Natural killer cell (primary cell): ENCODE measurements around the gene CA7. TPM values are rescaled to one million over a fixed set of nuclear protein-coding genes. Genes with fewer than 3 reads are reported as not detected.

Source experiments
- ATAC-seq, 3 donors: fragments of 150-1000 bp in 2 of 3; fragments of 200-7000 bp in 1 of 3; cut with Tn5 transposase; 1 replicate in 1 of 3; 2 replicates in 2 of 3; pipeline ENCODE4 v1.10.0; 2021; ENCODE audit warnings: mild to moderate bottlenecking in 2 of 3, moderate library complexity in 2 of 3
- DNase-seq, 2 donors: peaks; one replicate each; pipeline versions ENCODE4 v3.0.0 to v3.0.0-alpha.2; 2013 to 2021; ENCODE audit warnings: mixed read lengths in 1 of 2
- H3K27ac ChIP-seq: one replicate; pipeline ENCODE4 v1.5.1; 2013; ENCODE audit warnings: mild to moderate bottlenecking, low read length
- H3K27me3 ChIP-seq: one replicate; pipeline ENCODE4 v1.6.1; 2013; ENCODE audit warnings: low read length; ENCODE audit not compliant: control insufficient read depth, insufficient read depth
- H3K36me3 ChIP-seq: one replicate; pipeline ENCODE4 v1.6.1; 2013; ENCODE audit warnings: low read length; ENCODE audit not compliant: control insufficient read depth, insufficient read depth
- H3K4me1 ChIP-seq: one replicate; pipeline ENCODE4 v1.6.1; 2013; ENCODE audit warnings: low read length; ENCODE audit not compliant: control insufficient read depth, insufficient read depth
- H3K4me3 ChIP-seq: one replicate; pipeline ENCODE4 v1.5.1; 2013; ENCODE audit warnings: low read length
- H3K9me3 ChIP-seq: one replicate; pipeline ENCODE4 v1.6.1; 2013; ENCODE audit warnings: low read length; ENCODE audit not compliant: control insufficient read depth, insufficient read depth
- H3K27ac Mint-ChIP-seq, 2 donors: one replicate each; pipeline ENCODE4 v1.8.0; 2022; ENCODE audit warnings: mild to moderate bottlenecking in 2 of 2, mixed read lengths in 2 of 2, moderate library complexity in 1 of 2
- H3K27me3 Mint-ChIP-seq, 2 donors: one replicate each; pipeline ENCODE4 v1.8.0; 2022; ENCODE audit warnings: low read depth in 2 of 2, mixed read lengths in 2 of 2
- H3K36me3 Mint-ChIP-seq: one replicate; pipeline ENCODE4 v1.8.0; 2022; ENCODE audit warnings: mixed read lengths
- H3K4me1 Mint-ChIP-seq, 2 donors: one replicate each; pipeline ENCODE4 v1.8.0; 2022; ENCODE audit warnings: mixed read lengths in 2 of 2
- H3K4me3 Mint-ChIP-seq: one replicate; pipeline ENCODE4 v1.8.0; 2022; ENCODE audit warnings: mild to moderate bottlenecking, moderate library complexity, mixed read lengths
- H3K9me3 Mint-ChIP-seq, 2 donors: one replicate each; pipeline ENCODE4 v1.8.0; 2022; ENCODE audit warnings: mixed read lengths in 2 of 2
- CTCF ChIP-seq: fragments of 200-600 bp; IDR thresholded peaks from one replicate; pipeline ENCODE4 v1.8.0; 2022; ENCODE audit warnings: antibody characterized with exemption
- WGBS: methylation state at CpG from one replicate; pipeline ENCODE4 v1.1.7; 2013; ENCODE audit warnings: missing lambda C conversion rate; ENCODE audit not compliant: insufficient coverage; 5-methylcytosine and 5-hydroxymethylcytosine counted together
- intact Hi-C: fragments of 100-400 bp; cut with micrococcal nuclease; formaldehyde crosslinking; loops from one replicate; pipeline ENCODE4 v1.14.2; 2022
- total RNA-seq, 4 donors: library from RNA; stranded (reverse); fragments of 120-200 nt in 1 of 4; gene quantifications; one replicate each; pipeline versions ENCODE4 v1.2.3 to v1.2.4, GENCODE V29; 2013 to 2022

CA7 gene
- total RNA-seq, 3 donors from 2014 or later (not counting 1 experiment from before 2014, with no cell fraction given) = not detected

GRCh38 chr16:66801320-66802105 lies 42.7 kb upstream of the CA7 start, which contains the start of gene TERB1:
TERB1 (minus strand) TSS chr16:66801584; CDS start chr16:66796798, 4,786 bp downstream.
- Mint-ChIP-seq H3K27ac (no peak within 1 kb of the TSS), H3K4me1 (no peaks in the 10 kb centered on the region), H3K4me3 (no peak within 1 kb of the TSS), H3K9me3 (no peaks in the 10 kb centered on the region), H3K27me3 (no peaks in the 10 kb centered on the region), H3K36me3 (peaks cover 19% of the 10 kb centered on the region)
- WGBS = 96% methylated on average over 56 of the region's 56 CpGs
- H3K27ac ChIP-seq = no peak within 1 kb of the TSS
- no peak for DNase-seq
- no peaks in the 10 kb centered on the region for H3K4me1 ChIP-seq
- TF ChIP-seq CTCF = no peak
- H3K27me3 ChIP-seq = no peaks in the 10 kb centered on the region
- no peak within 1 kb of the TSS for H3K4me3 ChIP-seq
- no peak for ATAC-seq
- peaks cover 39% of the 10 kb centered on the region for H3K36me3 ChIP-seq
- intact Hi-C loops = no loop called here
- H3K9me3 ChIP-seq = no peaks in the 10 kb centered on the region

- TF ChIP-seq CTCF = no peak
- WGBS = 85% methylated on average over 5 of the region's 5 CpGs
- intact Hi-C loops = no loop called here
- no peak overlapping the region for H3K4me3 Mint-ChIP-seq
- no peaks in the 10 kb centered on the region for H3K4me1 Mint-ChIP-seq
- ATAC-seq = no peak
- H3K9me3 Mint-ChIP-seq = no peaks in the 10 kb centered on the region
- no peak overlapping the region for H3K4me3 ChIP-seq
- H3K27ac ChIP-seq = no peak overlapping the region
- no peaks in the 10 kb centered on the region for H3K27me3 ChIP-seq
- H3K36me3 ChIP-seq = peaks cover 45% of the 10 kb centered on the region
- H3K27me3 Mint-ChIP-seq = no peaks in the 10 kb centered on the region
- peaks cover 19% of the 10 kb centered on the region for H3K36me3 Mint-ChIP-seq
- H3K4me1 ChIP-seq = no peaks in the 10 kb centered on the region
- DNase-seq = no peak
- no peaks in the 10 kb centered on the region for H3K9me3 ChIP-seq
- no peak overlapping the region for H3K27ac Mint-ChIP-seq
Measured at GRCh38 chr16:66802159-66802558, 42.1 kb upstream of the CA7 start.

DNA sequence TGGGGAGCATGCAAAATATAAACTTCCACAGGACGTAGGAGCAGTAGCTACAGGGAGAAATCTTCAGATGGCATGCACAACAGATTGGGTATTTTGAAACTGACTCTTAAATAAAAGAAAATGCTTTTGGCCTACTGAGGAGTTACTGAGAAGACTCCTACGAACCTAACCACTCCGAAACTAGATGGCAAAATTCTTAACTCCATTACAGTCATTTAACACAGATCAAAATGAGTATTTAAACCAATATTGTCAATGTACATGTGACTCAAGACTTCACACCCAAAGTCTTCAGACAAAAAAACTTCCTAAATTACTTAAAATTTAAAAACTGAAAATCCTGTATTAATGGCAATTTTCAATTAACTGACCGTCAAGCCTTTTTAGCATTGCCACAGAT lies 34.4 kb upstream of the CA7 start:
- Mint-ChIP-seq H3K9me3 (no peaks in the 10 kb centered on the region), H3K27me3 (no peaks in the 10 kb centered on the region), H3K36me3 (peaks cover 11% of the 10 kb centered on the region), H3K4me1 (no peaks in the 10 kb centered on the region), H3K27ac (no peak overlapping the region), H3K4me3 (no peak overlapping the region)
- WGBS = 96% methylated on average over 3 of the region's 4 CpGs
- Histone ChIP-seq H3K27ac (no peak overlapping the region), H3K4me1 (no peaks in the 10 kb centered on the region), H3K9me3 (no peaks in the 10 kb centered on the region), H3K4me3 (no peak overlapping the region), H3K36me3 (peaks cover 73% of the 10 kb centered on the region), H3K27me3 (no peaks in the 10 kb centered on the region)
- DNase-seq (no peak), ATAC-seq (no peak)
- intact Hi-C loops = no loop called here
- no peak for TF ChIP-seq CTCF

- peaks cover 5% of the 10 kb centered on the region for H3K36me3 Mint-ChIP-seq
- no peaks in the 10 kb centered on the region for H3K27me3 Mint-ChIP-seq
- Histone ChIP-seq H3K27me3 (no peaks in the 10 kb centered on the region), H3K4me1 (no peaks in the 10 kb centered on the region), H3K27ac (no peak overlapping the region), H3K9me3 (no peaks in the 10 kb centered on the region), H3K4me3 (no peak overlapping the region), H3K36me3 (peaks cover 73% of the 10 kb centered on the region)
- no peak overlapping the region for H3K4me3 Mint-ChIP-seq
- DNase-seq (no peak), ATAC-seq (no peak)
- no peak for TF ChIP-seq CTCF
- H3K4me1 Mint-ChIP-seq = no peaks in the 10 kb centered on the region
- H3K27ac Mint-ChIP-seq = no peak overlapping the region
- 94% methylated on average over 4 of the region's 4 CpGs for WGBS
- H3K9me3 Mint-ChIP-seq = no peaks in the 10 kb centered on the region
- intact Hi-C loops = no loop called here
Measured at GRCh38 chr16:66810391-66810790, 33.8 kb upstream of the CA7 start.
